HG02840 (cell line): ENCODE measurements around the gene KLF16.

Source experiments
- ATAC-seq: cut with Tn5 transposase; IDR thresholded peaks from one replicate; pipeline ENCODE4 v1.9.1; 2021; ENCODE audit warnings: mild to moderate bottlenecking, moderate library complexity, moderate number of reproducible peaks; ENCODE audit not compliant: unreplicated experiment, low FRiP score

Gene KLF16

GRCh38 chr19:1845642-1846041 is 17.7 kb downstream of the KLF16 start:
- no peak for ATAC-seq

GRCh38 chr19:1845125-1845515 is 18.3 kb downstream of the KLF16 start:
- ATAC-seq: no peak

- ATAC-seq: no peak
These were observed 18.8 kb downstream of the KLF16 start for GRCh38 chr19:1844513-1845124.

GRCh38 chr19:1843646-1844394 is 19.6 kb downstream of the KLF16 start:
- no peak for ATAC-seq

GRCh38 chr19:1843116-1843515 is 20.3 kb downstream of the KLF16 start:
- ATAC-seq: no peak

GRCh38 chr19:1841209-1841924 is 22.0 kb downstream of the KLF16 start:
- no peak for ATAC-seq

GRCh38 chr19:1840541-1841115 is 22.8 kb downstream of the KLF16 start:
- no peak for ATAC-seq

GRCh38 chr19:1839658-1840540 is 23.5 kb downstream of the KLF16 start:
- no peak for ATAC-seq

- ATAC-seq: no peak
These were observed 25.7 kb downstream of the KLF16 start for GRCh38 chr19:1837625-1838105.

- ATAC-seq: no peak
These were observed 26.2 kb downstream of the KLF16 start for GRCh38 chr19:1837222-1837565.

- ATAC-seq: no peak
These were observed 26.7 kb downstream of the KLF16 start for GRCh38 chr19:1836458-1837221.

- no peak for ATAC-seq
These were observed 29.8 kb downstream of the KLF16 start for GRCh38 chr19:1833540-1833939.

GRCh38 chr19:1832046-1832663 is 31.2 kb downstream of the KLF16 start:
- ATAC-seq: no peak

- ATAC-seq: no peak
These were observed 32.4 kb downstream of the KLF16 start for GRCh38 chr19:1830978-1831377.

GRCh38 chr19:1830568-1830967 is 32.8 kb downstream of the KLF16 start:
- no peak for ATAC-seq

GRCh38 chr19:1829958-1830357 is 33.4 kb downstream of the KLF16 start:
- no peak for ATAC-seq

- no peak for ATAC-seq
These were observed 34.8 kb downstream of the KLF16 start for GRCh38 chr19:1828279-1829238.
